Activated T-helper 2 cell treated with anti-CD3 and anti-CD28 coated beads, Interferon-gamma antibody, Interleukin-2, Interleukin-4, amounts not matched to agents 10 μg/mL and 5 μg/mL and 100 μg/mL, durations not matched to agents 14 hours and 24 hours and 36 hours (primary cell): Measurements from ENCODE around the gene CAB39. TPM values are rescaled to one million over a fixed set of nuclear protein-coding genes. Genes with fewer than 3 reads are reported as not detected.
"Not testable (repeated sequence)": the region's sequence is repeated elsewhere in the genome, so short reads cannot be mapped to it uniquely, and the experiment has no call there.

ENCODE experiments used
- DNase-seq: peaks from one replicate; pipeline ENCODE4 v3.0.0; 2021; ENCODE audit warnings: low spot score
- H3K27ac Mint-ChIP-seq: one replicate; pipeline ENCODE4 v1.8.0; 2021; ENCODE audit warnings: mixed read lengths
- H3K27me3 Mint-ChIP-seq: one replicate; pipeline ENCODE4 v1.8.0; 2021; ENCODE audit warnings: low read depth, mixed read lengths
- H3K36me3 Mint-ChIP-seq: one replicate; pipeline ENCODE4 v1.8.0; 2021; ENCODE audit warnings: low read depth, mixed read lengths
- H3K4me1 Mint-ChIP-seq: one replicate; pipeline ENCODE4 v1.8.0; 2021; ENCODE audit warnings: low read depth, mixed read lengths
- H3K4me3 Mint-ChIP-seq: one replicate; pipeline ENCODE4 v1.8.0; 2021; ENCODE audit warnings: low read depth, mild to moderate bottlenecking, moderate library complexity, mixed read lengths
- H3K9me3 Mint-ChIP-seq: one replicate; pipeline ENCODE4 v1.8.0; 2021; ENCODE audit warnings: mixed read lengths
- intact Hi-C: fragments of 100-400 bp; cut with micrococcal nuclease; formaldehyde crosslinking; loops from one replicate; pipeline ENCODE4 v1.15.1; 2023
- total RNA-seq: library from RNA; stranded (reverse); gene quantifications from 2 replicates; pipeline ENCODE4 v1.2.3, GENCODE V29; 2022

Gene CAB39
- total RNA-seq, 1 donor from 2014 or later: 176 TPM

DNA sequence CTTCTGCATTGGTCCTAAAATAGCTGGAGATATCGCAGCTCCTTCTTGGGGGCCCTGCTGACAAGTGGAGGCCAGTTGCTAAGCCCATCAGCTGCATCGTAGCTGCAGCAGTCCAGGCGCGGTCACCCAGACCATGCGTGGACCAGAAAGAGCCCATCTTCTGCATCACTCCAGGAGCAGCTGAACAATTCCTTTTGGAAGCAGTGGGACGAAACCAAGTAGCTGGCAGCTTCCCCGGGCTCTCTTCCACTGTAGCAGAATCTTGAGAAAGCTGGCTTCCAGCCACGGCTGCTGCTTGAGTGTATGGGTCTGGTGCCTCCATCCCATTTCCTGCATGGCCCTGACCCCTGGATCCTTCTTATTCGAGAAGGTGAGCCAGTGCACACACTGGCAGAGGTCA, 22.2 kb upstream of the CAB39 start:
- intact Hi-C loops: no loop called here
- H3K4me1 Mint-ChIP-seq: peaks cover 20% of the 10 kb centered on the region
- no peaks in the 10 kb centered on the region for H3K36me3 Mint-ChIP-seq
- H3K9me3 Mint-ChIP-seq: no peaks in the 10 kb centered on the region
- no peaks in the 10 kb centered on the region for H3K27me3 Mint-ChIP-seq
- no peak overlapping the region for H3K27ac Mint-ChIP-seq
- no peak for DNase-seq
- no peak overlapping the region for H3K4me3 Mint-ChIP-seq

DNA sequence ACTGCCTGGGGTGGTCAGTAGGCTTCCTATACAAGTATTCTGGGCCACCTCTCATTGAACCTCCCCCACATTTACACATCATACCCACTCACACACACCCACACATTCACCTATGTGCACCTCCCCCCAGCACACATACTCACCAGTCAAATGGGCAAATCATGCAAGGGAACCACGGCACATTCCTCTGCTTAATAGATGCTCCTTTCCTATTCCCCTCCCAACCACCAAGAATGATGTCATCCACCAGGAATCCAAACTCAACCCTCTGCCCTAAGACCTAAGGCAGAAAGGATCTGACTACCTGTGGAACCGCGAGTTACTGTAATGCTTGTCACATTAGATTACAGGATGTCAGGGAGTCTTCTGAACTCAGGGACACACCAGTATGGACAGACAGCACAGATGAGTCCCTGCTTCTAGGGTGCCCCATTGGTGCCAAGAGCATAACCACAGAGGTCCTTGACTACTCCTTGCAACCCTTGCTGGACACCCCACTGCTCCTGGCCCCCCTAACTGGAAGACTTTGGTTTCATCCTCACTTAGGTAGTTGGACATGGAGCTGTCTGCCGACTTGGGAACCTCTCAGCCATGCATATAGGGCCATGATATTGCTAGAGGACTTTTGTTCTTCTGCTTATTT, 21.5 kb upstream of the CAB39 start:
- no peak for DNase-seq
- Mint-ChIP-seq H3K27me3 (no peaks in the 10 kb centered on the region), H3K27ac (no peak overlapping the region), H3K9me3 (no peaks in the 10 kb centered on the region), H3K4me1 (peaks cover 20% of the 10 kb centered on the region), H3K36me3 (no peaks in the 10 kb centered on the region), H3K4me3 (no peak overlapping the region)
- intact Hi-C loops: no loop called here

DNA sequence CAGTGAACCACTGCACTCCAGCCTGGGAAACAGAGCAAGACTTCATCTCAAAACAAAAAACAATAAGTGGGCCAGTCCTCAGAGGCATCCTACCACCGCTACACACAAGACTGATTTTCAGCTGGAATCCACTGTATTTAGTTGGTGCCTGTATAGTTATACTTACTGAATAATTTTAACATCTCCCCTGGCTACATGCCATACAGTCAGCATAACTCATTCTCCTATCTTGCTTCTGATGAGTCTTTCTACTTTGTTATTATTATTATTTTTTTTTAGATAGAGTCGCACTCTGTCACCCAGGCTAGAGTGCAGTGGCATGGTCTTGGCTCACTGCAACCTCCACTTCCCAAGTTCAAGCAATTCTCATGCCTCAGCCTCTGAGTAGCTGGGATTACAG, 19.9 kb upstream of the CAB39 start:
- Mint-ChIP-seq H3K4me3 (no peak overlapping the region), H3K9me3 (no peaks in the 10 kb centered on the region), H3K27me3 (no peaks in the 10 kb centered on the region), H3K4me1 (peaks cover 29% of the 10 kb centered on the region), H3K27ac (no peak overlapping the region), H3K36me3 (no peaks in the 10 kb centered on the region)
- DNase-seq: no peak
- intact Hi-C loops: no loop called here

DNA sequence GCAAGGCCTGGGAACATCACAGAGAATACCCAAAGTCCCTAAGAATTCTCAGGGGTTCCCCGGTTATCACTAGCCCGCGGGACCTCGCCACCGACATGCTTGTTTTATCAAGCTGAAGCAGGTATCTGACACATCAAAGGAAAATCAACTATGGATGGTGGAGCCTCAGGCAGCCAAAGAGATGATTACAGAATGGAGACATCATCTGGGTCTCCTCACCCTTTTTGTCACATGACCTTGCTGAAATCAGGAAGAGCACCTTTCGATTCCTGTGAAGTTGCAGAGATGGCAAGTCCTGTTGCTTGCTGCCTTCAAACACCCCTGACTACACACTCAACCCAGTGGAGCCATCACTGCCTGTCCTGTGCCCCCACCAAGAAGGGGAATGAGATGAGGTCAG, 19.2 kb upstream of the CAB39 start:
- no peak overlapping the region for H3K27ac Mint-ChIP-seq
- intact Hi-C loops: no loop called here

DNA sequence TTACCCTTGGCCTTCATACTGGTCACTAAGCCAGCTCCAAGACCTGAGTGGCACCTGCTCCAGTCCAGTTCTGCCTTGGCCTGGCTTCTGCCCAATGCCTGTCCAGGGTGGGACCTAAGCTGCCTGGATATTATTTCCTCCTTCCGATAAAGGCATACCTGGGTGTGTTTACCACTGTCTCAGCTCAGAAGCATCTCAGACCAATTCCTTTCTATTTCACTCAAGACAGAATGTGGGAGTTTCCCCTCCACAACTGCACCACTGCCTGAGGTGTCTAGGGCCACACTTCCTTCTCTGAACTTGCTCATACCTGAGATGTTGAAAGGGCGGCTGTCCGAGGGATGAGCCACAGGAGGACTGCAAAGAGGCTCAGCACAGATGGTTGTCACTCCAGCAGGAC, 18.4 kb upstream of the CAB39 start:
- intact Hi-C loops: no loop called here
- Mint-ChIP-seq H3K27ac (peak overlapping the region; percentile 44), H3K4me3 (no peak overlapping the region), H3K9me3 (no peaks in the 10 kb centered on the region), H3K36me3 (no peaks in the 10 kb centered on the region), H3K4me1 (peaks cover 29% of the 10 kb centered on the region), H3K27me3 (no peaks in the 10 kb centered on the region)
- DNase-seq: no peak

More for the DNA sequence above, 19.2 kb upstream of the CAB39 start:
- Mint-ChIP-seq H3K4me1 (peaks cover 29% of the 10 kb centered on the region), H3K27me3 (no peaks in the 10 kb centered on the region), H3K9me3 (no peaks in the 10 kb centered on the region), H3K4me3 (no peak overlapping the region), H3K36me3 (no peaks in the 10 kb centered on the region)
- no peak for DNase-seq

DNA sequence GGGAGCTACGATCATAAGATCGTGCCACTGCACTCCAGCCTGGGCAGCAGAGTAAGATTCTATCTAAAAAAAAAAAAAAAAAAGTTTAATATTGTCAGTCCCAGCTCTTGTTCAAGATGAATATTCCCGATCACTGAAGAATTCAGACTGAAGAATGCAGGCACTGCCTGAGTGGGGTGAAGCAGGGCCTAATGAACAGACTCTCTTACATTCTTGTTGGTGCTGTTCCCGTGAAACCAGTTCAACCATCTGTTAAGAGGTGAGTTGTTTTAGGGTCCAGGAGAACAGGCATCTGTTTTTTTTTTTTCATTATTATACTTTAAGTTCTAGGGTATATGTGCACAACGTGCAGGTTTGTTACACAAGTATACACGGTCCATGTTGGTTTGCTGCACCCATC, 17.1 kb upstream of the CAB39 start:
- H3K4me3 Mint-ChIP-seq: no peak overlapping the region
- H3K27me3 Mint-ChIP-seq: no peaks in the 10 kb centered on the region
- H3K4me1 Mint-ChIP-seq: peaks cover 25% of the 10 kb centered on the region
- H3K9me3 Mint-ChIP-seq: no peaks in the 10 kb centered on the region
- DNase-seq: no peak
- H3K27ac Mint-ChIP-seq: no peak overlapping the region
- intact Hi-C loops: no loop called here
- no peaks in the 10 kb centered on the region for H3K36me3 Mint-ChIP-seq

DNA sequence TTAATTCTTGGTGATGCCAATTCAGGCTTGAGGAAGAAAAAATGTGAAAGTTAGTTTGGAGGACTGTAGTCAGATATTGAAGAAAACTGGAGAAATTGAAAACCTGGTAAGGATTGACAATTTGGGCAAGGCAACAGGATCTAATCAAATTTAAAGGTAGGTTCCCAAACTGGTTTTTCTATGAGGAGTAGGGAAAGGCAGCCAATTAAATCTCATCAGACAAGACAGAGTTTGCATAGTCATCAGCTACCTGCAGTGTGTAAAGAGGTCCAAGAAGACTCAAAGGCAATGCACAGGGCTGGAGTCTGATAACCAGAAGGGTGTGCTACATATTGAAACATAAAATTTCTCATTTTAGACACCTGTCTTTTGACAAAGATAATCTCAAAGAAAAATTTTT, 16.0 kb upstream of the CAB39 start:
- Mint-ChIP-seq H3K4me3 (no peak overlapping the region), H3K36me3 (peaks cover under 1% of the 10 kb centered on the region), H3K27me3 (no peaks in the 10 kb centered on the region), H3K27ac (peak overlapping the region; percentile 2), H3K9me3 (peaks cover 5% of the 10 kb centered on the region), H3K4me1 (peaks cover 22% of the 10 kb centered on the region)
- no peak for DNase-seq
- intact Hi-C loops: no loop called here

DNA sequence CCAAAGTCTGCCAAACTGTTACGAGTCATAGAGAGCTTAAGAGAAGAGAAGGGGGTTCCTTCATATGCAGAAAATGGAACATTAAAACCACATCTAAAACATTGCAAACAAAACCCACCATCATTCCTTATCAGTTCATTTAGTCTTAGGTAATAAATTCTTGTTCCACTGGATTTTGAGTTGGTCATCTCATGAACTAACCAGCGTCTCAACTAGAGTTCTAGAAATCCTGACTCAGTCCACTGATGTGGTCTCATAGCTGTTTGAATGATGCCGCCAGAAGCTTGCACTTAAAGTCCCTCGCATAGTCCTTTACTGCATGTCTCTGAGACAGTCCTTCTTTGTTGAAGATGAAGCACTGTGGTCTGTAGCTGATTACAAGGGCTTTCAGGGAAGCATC, 15.0 kb upstream of the CAB39 start:
- intact Hi-C loops: no loop called here
- H3K27ac Mint-ChIP-seq: no peak overlapping the region
- no peak overlapping the region for H3K4me3 Mint-ChIP-seq
- H3K4me1 Mint-ChIP-seq: peaks cover 22% of the 10 kb centered on the region
- DNase-seq: no peak
- H3K27me3 Mint-ChIP-seq: no peaks in the 10 kb centered on the region
- H3K36me3 Mint-ChIP-seq: peaks cover 8% of the 10 kb centered on the region
- H3K9me3 Mint-ChIP-seq: peaks cover 14% of the 10 kb centered on the region

DNA sequence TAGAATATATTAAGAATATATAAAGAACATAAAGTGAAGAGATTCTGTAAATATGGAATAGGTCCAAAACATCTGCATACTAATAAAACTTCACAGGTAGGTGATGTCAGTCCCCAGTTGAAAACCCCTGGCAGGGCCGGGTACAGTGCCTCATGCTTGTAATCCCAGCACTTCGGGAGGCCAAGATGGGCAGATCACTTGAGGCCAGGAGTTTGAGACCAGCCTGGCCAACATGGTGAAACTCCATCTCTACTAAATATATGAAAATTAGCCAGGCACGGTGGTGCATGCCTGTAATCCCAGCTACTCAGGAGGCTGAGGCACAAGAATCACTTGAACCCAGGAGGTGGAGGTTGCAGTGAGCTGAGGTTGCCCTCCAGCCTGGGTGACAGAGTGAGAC, 13.9 kb upstream of the CAB39 start:
- H3K27me3 Mint-ChIP-seq, intact Hi-C loops, H3K4me3 Mint-ChIP-seq, H3K27ac Mint-ChIP-seq, DNase-seq: not testable (repeated sequence)
- peaks cover 23% of the 10 kb centered on the region for H3K9me3 Mint-ChIP-seq
- H3K4me1 Mint-ChIP-seq: peaks cover 19% of the 10 kb centered on the region
- peaks cover 11% of the 10 kb centered on the region for H3K36me3 Mint-ChIP-seq

DNA sequence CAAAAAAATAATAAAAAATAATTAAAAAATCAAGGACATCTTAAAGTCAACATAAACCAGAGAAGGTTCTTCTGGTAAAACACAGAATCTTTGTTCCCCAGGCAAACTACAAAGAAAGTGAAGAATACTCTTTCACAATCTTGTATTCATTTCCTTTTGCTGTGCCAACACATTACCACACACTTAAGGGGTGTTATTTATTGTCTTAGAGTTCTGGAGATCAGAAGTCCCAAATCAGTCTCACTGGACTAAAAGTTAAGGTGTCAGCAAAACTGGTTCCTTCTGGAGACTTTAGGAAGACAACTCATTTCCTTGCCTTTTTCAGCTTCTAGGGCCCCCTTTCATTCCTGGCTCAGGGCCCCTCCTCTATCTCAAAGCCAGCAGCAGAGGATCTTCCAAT, 12.2 kb upstream of the CAB39 start:
- peaks cover 30% of the 10 kb centered on the region for H3K9me3 Mint-ChIP-seq
- H3K4me3 Mint-ChIP-seq: no peak overlapping the region
- no peak overlapping the region for H3K27ac Mint-ChIP-seq
- peaks cover 14% of the 10 kb centered on the region for H3K36me3 Mint-ChIP-seq
- DNase-seq: no peak
- peaks cover 13% of the 10 kb centered on the region for H3K4me1 Mint-ChIP-seq
- intact Hi-C loops: no loop called here
- no peaks in the 10 kb centered on the region for H3K27me3 Mint-ChIP-seq

DNA sequence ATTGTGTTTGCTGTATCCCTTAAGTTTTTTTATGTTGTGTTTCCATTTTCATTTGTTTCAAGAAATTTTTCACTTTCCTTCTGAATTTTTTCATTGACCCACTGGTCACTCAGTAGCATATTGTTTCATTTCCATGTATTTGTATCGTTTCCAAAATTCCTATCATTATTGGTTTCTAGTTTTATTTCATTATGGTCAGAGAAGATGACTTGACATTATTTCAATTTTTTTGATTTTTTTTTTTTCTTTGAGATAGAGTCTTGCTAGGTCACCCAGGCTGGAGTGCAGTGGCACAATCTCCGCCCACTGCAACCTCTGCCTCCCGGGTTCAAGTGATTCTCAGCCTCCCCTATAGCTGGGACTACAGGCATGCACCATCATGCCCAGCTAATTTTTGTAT, 11.3 kb upstream of the CAB39 start:
- Mint-ChIP-seq H3K36me3 (peaks cover 14% of the 10 kb centered on the region), H3K27ac (no peak overlapping the region), H3K9me3 (peaks cover 37% of the 10 kb centered on the region), H3K4me3 (no peak overlapping the region), H3K27me3 (no peaks in the 10 kb centered on the region), H3K4me1 (peaks cover 15% of the 10 kb centered on the region)
- DNase-seq: no peak
- intact Hi-C loops: no loop called here

DNA sequence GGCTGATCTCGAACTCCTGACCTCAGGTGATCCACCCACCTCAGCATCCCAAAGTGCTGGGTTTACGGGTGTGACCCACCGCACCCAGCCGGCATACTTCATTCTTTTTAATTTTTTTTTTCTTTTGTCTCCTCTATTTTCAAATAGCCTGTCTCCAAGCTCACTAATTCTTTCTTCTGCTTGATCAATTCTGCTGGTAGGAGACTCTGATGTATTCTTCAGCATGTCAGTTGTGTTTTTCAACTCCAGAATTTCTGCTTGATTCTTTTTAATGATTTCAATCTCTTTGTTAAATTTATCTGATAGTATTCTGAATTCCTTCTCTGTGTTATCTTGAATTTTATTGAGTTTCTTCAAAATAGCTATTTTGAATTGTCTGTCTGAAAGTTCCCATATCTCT, 10.2 kb upstream of the CAB39 start:
- H3K4me1 Mint-ChIP-seq, H3K27ac Mint-ChIP-seq, DNase-seq, intact Hi-C loops, H3K4me3 Mint-ChIP-seq, H3K27me3 Mint-ChIP-seq: not testable (repeated sequence)
- H3K36me3 Mint-ChIP-seq: peaks cover 14% of the 10 kb centered on the region
- H3K9me3 Mint-ChIP-seq: peaks cover 37% of the 10 kb centered on the region

DNA sequence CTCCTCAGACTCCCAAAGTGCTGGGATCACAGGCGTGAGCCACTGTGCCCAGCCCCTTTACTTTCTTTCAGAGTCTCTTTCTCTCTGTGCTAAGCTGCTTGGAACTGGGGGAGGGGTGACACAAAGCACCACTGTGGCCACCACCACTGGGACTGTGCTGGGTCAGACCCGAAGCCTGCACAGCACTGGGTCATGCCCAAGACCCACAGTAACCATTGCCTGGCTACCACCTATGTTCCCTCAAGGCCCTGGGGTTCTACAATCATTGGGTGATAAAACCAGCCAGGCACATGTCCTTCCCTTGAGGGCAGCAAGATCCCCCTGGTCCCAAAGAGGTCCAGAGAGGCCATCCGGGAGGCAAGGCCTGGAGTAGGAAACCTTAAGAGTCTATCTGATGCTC, 9.1 kb upstream of the CAB39 start:
- no peak overlapping the region for H3K4me3 Mint-ChIP-seq
- intact Hi-C loops: no loop called here
- DNase-seq: no peak
- peaks cover 10% of the 10 kb centered on the region for H3K4me1 Mint-ChIP-seq
- no peaks in the 10 kb centered on the region for H3K27me3 Mint-ChIP-seq
- H3K36me3 Mint-ChIP-seq: peaks cover 14% of the 10 kb centered on the region
- H3K27ac Mint-ChIP-seq: no peak overlapping the region
- peaks cover 37% of the 10 kb centered on the region for H3K9me3 Mint-ChIP-seq

DNA sequence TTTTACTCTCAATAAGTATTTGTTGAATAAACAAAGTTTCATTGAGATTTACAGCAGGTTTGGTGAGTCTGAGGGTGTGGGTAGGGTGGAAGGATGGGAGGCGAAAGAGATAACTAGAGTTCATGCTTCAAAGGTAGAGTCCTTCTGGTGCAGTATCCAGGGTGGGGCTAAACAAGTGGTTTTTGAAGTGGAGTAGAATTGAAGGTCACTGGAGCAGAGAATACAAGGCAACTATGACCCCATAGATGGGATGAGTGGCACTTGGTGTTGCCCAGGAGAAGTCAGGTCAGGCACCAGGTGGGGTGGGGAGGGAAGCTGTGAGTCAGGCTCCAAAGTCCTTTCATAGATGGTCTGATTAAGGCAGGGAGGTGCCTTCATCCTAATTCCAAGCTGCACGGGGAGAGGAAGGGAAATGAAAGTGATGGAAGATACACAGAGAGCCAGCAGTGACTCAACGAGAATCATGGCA, 6.6 kb upstream of the CAB39 start:
- H3K4me3 Mint-ChIP-seq: no peak overlapping the region
- peaks cover 10% of the 10 kb centered on the region for H3K4me1 Mint-ChIP-seq

More for the DNA sequence above, 6.6 kb upstream of the CAB39 start:
- DNase-seq: no peak
- intact Hi-C loops: no loop called here
- Mint-ChIP-seq H3K9me3 (peaks cover 36% of the 10 kb centered on the region), H3K27me3 (no peaks in the 10 kb centered on the region), H3K36me3 (peaks cover 14% of the 10 kb centered on the region), H3K27ac (no peak overlapping the region)
